GM21367 (cell line): ENCODE measurements around the gene FBXO42.

Source experiments
- ATAC-seq: cut with Tn5 transposase; IDR thresholded peaks from one replicate; pipeline ENCODE4 v1.9.1; 2021; ENCODE audit not compliant: unreplicated experiment

Gene FBXO42

GRCh38 chr1:16326833-16327404 is 25.4 kb downstream of the FBXO42 start:
- ATAC-seq, result no peak

GRCh38 chr1:16324456-16324890 is 27.8 kb downstream of the FBXO42 start:
- no peak for ATAC-seq

GRCh38 chr1:16321176-16321867 is 31.0 kb downstream of the FBXO42 start:
- ATAC-seq, result no peak

- ATAC-seq, result no peak
Observed at GRCh38 chr1:16318555-16318954, 33.7 kb downstream of the FBXO42 start.

GRCh38 chr1:16315437-16315836 is 36.8 kb downstream of the FBXO42 start:
- ATAC-seq, result no peak

GRCh38 chr1:16307222-16307621 is 45.1 kb downstream of the FBXO42 start:
- ATAC-seq, result no peak

- ATAC-seq, result no peak
Observed at GRCh38 chr1:16302709-16303627, 49.3 kb downstream of the FBXO42 start.

GRCh38 chr1:16300436-16300835 is 51.8 kb downstream of the FBXO42 start:
- no peak for ATAC-seq

- ATAC-seq, result no peak
Observed at GRCh38 chr1:16298653-16299052, 53.6 kb downstream of the FBXO42 start.

GRCh38 chr1:16296643-16297042 is 55.6 kb downstream of the FBXO42 start:
- no peak for ATAC-seq

- no peak for ATAC-seq
Observed at GRCh38 chr1:16294219-16295212, 57.8 kb downstream of the FBXO42 start.

GRCh38 chr1:16293538-16293937 is 58.7 kb downstream of the FBXO42 start:
- ATAC-seq, result no peak

GRCh38 chr1:16292739-16293138 is 59.5 kb downstream of the FBXO42 start:
- ATAC-seq, result no peak

- no peak for ATAC-seq
Observed at GRCh38 chr1:16289959-16290358, 62.3 kb downstream of the FBXO42 start.

- no peak for ATAC-seq
Observed at GRCh38 chr1:16286122-16286521, 66.2 kb downstream of the FBXO42 start.

GRCh38 chr1:16281765-16282164 is 70.5 kb downstream of the FBXO42 start:
- ATAC-seq, result no peak

- no peak for ATAC-seq
Observed at GRCh38 chr1:16279186-16279585, 73.1 kb downstream of the FBXO42 start.

- ATAC-seq, result no peak
Observed at GRCh38 chr1:16276302-16277030, 75.8 kb downstream of the FBXO42 start.

GRCh38 chr1:16275591-16275990 is 76.7 kb downstream of the FBXO42 start:
- ATAC-seq, result no peak

- no peak for ATAC-seq
Observed at GRCh38 chr1:16267690-16268180, 84.5 kb downstream of the FBXO42 start.
